NB4 (cell line): ENCODE results near the gene CTU2.

ENCODE experiments used
- DNase-seq: peaks from one replicate; pipeline ENCODE4 v3.0.0; 2010; ENCODE audit warnings: low read depth
- H3K4me3 ChIP-seq: one replicate; pipeline ENCODE4 v1.5.1; 2011; ENCODE audit warnings: mild to moderate bottlenecking, low read depth, low read length, moderate library complexity
- CTCF ChIP-seq: IDR thresholded peaks from one replicate; pipeline ENCODE4 v1.5.1; 2012; ENCODE audit warnings: low read depth, low read length
- MAX ChIP-seq: IDR thresholded peaks from 2 replicates; pipeline ENCODE4 v1.6.1; 2011; ENCODE audit warnings: low read depth, low read length
- MYC ChIP-seq: IDR thresholded peaks from 2 replicates; pipeline ENCODE4 v1.6.1; 2011; ENCODE audit warnings: low read depth, low read length
- POLR2A ChIP-seq: IDR thresholded peaks from 2 replicates; pipeline ENCODE4 v1.6.1; 2011; ENCODE audit warnings: mild to moderate bottlenecking; ENCODE audit not compliant: insufficient read length; ENCODE audit errors: extremely low read depth

Gene CTU2

GRCh38 chr16:88701581-88702370 is 4.5 kb upstream of the CTU2 start:
- DNase-seq, result no peak
- TF ChIP-seq CTCF (no peak), MYC (no peak), MAX (no peak), POLR2A (no peak)
- H3K4me3 ChIP-seq, result peak overlapping the region; percentile 95

DNA sequence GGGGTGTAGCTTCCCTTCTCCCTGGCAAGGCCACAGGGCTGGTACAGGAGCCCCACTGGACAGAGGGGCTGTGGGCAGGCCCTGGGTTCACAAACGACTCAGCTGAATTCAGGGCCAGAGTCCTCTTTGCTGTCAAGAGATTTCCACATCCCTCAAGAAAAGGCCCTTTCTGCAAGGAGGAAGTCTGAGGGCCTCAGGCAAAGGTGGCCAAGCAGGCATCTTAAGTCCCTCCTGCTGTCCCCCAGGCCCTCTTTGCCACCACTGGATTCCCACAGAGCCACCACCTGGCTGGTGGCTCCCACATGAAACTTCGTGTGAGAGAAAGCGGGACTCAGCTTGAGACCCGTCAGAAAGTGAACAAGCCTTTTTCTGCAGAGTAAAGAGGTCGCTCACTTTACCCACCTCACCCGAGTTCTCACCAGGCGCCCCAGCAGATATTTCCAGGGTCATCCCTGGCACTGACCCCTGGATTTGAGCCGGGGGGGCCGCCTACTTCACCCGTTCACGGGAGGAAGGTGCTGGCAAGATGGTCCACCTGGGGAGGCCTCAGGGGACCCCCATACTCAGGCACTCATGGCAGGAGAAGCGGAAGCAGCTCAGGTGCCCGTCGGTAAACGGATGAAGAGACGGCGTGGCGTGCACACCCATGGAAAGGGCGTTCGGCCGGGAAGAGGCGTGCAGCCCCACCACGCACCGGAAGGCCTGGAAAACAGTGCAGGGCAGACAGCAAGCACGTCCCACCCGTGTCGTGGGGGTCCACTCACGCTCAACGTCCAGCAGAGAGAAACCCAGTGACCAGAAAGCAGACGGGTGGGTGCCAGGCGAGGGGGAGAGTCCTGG is 3.7 kb upstream of the CTU2 start:
- peak; percentile 27; the same call in 1 of the 2 replicates for TF ChIP-seq MYC
- TF ChIP-seq CTCF, result no peak
- peak overlapping the region; percentile 95 for H3K4me3 ChIP-seq
- DNase-seq, result peak; percentile 87

GRCh38 chr16:88703486-88704309 is 2.6 kb upstream of the CTU2 start:
- H3K4me3 ChIP-seq, result peak overlapping the region; percentile 95
- peak; percentile 98 for DNase-seq

DNA sequence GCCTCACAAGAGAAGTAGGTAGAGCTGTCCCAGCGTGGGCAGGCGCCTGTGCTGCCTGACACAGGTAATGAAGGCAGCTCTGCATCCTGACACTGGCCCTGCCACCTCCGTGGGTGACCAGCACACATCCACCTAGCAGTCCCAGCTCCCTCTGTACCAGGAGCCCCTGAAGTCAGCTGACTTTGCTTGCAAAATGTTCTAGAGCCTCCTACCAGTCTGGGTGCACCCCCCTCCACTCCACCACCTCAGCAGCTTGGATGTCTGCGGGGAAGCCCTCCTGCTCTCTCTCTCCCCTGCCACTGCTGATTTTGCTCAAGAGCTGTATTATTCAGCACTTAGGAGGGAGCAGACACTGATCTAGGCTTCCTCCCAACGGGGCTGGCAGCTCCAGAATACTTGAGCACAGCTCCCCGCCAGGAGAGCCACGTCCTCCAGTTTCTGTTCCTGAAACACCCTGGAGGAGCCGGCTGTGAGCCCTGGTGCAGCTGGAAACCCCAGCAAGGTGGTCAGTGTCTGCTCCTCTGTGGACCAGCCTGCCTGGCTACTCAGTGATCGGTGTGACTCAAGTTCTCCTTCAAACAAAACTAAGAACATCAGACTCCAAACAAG is 1.1 kb upstream of the CTU2 start:
- peak; percentile 75 for DNase-seq
- peak overlapping the region; percentile 95 for H3K4me3 ChIP-seq
- no peak for TF ChIP-seq POLR2A
- TF ChIP-seq MYC, result no peak
- no peak for TF ChIP-seq MAX
- no peak for TF ChIP-seq CTCF

More at GRCh38 chr16:88703486-88704309, 2.6 kb upstream of the CTU2 start:
- TF ChIP-seq MYC, result peak; percentile 73
- TF ChIP-seq POLR2A, result peak; percentile 34
- peak; percentile 70 for TF ChIP-seq MAX
- TF ChIP-seq CTCF, result peak; percentile 6

- H3K4me3 ChIP-seq, result peak overlapping the region; percentile 95
- TF ChIP-seq POLR2A (no peak), CTCF (no peak)
- no peak for DNase-seq
These were observed 488 bp upstream of the CTU2 start for GRCh38 chr16:88705801-88706228.
